Vagina (tissue), 2 donors: Measurements from ENCODE around the gene PROM2.

ENCODE experiments used
- POLR2A ChIP-seq, 2 donors: fragments of 450-650 bp; IDR thresholded peaks; one replicate each; pipeline ENCODE4 v1.6.1; 2017; ENCODE audit warnings: antibody characterized with exemption in 2 of 2, mild to moderate bottlenecking in 2 of 2, moderate library complexity in 2 of 2
- TF ChIP-seq, protein P1 (sequence below), 3 experiments: fragments of 450-650 bp in 2 of 3; fragments of 200-600 bp in 1 of 3; sonication (generic) in 1 of 3; IDR thresholded peaks; one replicate each; pipeline ENCODE4 v1.5.1; 2017 to 2019; ENCODE audit warnings: antibody characterized with exemption in 3 of 3, mild to moderate bottlenecking in 2 of 3, moderate library complexity in 2 of 3

DNA sequence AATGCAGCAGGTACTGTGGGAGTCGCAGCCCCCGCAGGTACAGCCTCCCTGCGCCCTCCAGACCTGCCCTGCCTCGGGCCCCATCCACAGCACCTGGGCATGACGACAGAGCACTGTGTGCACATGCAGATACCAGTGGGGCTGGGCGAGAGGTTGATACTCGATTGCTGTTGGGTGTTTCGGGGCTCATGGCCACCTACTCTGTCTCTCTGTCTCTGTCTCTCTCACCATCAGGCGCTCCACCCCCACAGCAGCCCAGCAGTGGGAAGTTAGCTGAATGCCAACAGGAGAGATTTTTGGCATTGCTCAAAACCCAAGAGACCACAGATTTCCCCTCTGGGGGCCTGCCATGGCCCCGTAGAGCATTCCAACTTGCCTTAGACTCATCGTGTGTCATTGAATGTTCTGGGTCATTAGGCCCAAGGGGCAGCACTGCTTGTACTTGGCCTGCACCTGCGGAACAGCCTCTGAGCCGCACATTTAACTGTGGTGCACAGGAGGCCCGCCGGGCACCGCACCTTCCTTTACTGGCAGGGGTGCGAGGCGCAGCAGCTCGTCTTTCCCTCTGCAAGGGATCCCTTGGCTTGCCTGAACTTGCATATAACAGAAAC is 41.7 kb downstream of the PROM2 start:
- TF ChIP-seq, protein P1, sequence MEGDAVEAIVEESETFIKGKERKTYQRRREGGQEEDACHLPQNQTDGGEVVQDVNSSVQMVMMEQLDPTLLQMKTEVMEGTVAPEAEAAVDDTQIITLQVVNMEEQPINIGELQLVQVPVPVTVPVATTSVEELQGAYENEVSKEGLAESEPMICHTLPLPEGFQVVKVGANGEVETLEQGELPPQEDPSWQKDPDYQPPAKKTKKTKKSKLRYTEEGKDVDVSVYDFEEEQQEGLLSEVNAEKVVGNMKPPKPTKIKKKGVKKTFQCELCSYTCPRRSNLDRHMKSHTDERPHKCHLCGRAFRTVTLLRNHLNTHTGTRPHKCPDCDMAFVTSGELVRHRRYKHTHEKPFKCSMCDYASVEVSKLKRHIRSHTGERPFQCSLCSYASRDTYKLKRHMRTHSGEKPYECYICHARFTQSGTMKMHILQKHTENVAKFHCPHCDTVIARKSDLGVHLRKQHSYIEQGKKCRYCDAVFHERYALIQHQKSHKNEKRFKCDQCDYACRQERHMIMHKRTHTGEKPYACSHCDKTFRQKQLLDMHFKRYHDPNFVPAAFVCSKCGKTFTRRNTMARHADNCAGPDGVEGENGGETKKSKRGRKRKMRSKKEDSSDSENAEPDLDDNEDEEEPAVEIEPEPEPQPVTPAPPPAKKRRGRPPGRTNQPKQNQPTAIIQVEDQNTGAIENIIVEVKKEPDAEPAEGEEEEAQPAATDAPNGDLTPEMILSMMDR (IDR thresholded peaks at IDR 0.05): no peak
- TF ChIP-seq POLR2A (IDR thresholded peaks at IDR 0.05): no peak
